HG02798 (cell line): ENCODE results near the gene FYN.

Experiments used
- ATAC-seq: cut with Tn5 transposase; IDR thresholded peaks from one replicate; pipeline ENCODE4 v1.9.1; 2021; ENCODE audit warnings: mild to moderate bottlenecking; ENCODE audit not compliant: unreplicated experiment, poor library complexity

FYN gene

GRCh38 chr6:111885373-111886027 lies 12.2 kb upstream of the FYN start:
- ATAC-seq, result no peak

GRCh38 chr6:111884068-111884467 lies 10.8 kb upstream of the FYN start:
- ATAC-seq, result no peak

DNA sequence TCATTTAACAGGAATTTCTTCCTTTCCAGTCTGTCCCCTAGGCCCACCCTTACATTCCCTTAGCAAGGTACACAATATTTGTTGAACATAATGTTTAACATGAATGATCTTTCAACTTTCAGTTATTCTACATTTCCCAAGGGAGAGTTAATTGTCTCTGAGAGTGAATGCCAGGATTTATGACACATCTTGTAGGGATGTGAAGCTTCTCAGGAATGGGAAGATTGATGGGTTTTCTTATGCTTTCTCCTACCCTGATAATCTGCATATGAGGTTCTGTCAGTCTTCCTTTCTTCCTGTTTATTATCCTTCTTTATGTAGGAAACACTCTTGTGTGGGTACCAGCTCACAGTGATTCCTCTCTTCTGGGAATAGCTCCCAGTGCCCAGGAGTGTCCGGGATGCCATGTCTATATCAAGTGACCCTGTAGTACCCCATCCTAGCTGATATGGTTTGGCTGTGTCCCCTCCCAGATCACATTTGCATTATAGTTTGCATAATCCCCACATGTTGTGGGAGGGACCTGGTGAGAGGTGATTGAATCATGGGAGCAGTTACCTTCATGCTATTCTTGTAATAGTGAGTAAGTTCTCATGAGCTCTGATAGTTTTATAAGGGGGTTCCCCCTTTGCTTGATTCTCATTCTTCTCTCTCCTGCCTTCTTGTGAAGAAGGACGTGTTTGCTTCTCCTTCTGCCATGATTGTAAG lies 7.1 kb upstream of the FYN start:
- ATAC-seq, result no peak

DNA sequence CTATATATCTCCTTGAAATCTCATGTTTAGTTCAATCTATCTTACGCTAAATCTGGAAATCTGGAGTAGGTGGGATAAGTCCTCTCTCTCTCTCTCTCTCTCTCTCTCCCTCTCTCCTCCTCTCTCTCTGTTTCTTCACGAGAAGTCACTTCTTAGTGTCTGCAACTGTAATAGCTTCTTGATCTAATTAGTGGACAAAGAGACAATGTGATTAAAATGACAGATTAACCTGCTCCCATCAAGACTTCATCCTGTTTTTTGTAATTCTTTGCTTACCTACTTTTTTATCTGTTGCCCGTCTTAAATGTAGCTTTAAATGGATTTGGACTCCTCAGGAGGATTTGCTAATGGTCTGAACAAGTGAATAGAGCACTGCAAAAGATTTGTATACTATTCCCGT lies 2.5 kb upstream of the FYN start:
- no peak for ATAC-seq

DNA sequence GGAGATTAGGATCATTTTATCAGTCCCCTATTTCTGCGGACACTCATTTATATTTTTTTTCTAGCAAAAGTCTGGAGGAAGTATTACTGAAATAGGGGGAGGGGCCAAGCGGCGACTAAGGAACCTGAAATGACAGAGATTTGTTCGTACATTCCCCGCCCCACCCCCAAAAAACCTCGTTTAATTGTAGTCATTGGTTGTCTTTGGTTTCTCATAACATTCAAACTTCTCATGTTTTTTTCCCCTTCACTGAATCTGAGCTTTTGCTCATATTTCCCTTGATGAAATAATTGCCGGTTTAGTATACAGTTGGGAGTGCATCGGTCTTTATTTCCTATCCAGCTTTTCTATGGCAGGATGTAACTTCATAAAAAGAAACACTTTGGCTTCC lies 768 bp upstream of the FYN start:
- no peak for ATAC-seq

DNA sequence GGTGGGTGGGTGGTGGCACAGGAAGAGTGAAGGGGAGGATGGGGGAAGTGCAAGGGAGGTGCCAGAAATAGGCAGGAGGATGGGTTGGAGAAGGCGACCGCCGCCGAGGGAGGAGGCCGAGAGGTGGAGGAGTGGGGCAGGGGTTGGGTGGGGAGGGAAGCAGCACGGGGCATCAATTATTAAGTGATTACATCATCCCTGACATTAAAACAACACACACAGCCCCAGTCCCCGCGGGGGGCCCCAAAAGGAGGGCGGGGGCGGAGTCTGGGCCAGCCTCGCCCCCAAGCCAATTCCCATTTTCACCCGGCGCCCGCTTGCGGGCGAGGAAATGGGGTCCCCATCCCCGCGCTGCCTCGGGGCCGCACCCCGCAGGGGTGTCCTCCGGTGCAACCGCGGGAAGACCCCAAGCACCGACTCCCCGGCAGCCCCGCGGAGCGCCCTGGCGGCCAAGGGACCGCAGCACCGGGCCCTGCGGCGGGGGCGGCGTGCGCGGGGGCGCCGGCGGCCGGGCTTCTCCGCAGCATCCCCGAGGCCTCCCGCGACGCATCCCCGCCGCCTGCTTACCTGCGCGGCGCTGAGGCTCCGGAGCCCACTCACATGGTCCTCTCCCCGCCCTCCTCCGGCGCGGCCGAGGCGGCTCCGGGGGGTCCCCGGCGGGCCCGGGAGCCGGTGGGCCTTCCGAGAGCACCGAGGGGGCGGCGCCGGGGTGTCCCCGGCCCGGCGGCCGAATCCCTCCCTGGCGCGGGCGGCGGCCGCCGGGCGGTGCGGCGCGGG lies 663 bp downstream of the FYN start:
- peak; percentile 17 for ATAC-seq

DNA sequence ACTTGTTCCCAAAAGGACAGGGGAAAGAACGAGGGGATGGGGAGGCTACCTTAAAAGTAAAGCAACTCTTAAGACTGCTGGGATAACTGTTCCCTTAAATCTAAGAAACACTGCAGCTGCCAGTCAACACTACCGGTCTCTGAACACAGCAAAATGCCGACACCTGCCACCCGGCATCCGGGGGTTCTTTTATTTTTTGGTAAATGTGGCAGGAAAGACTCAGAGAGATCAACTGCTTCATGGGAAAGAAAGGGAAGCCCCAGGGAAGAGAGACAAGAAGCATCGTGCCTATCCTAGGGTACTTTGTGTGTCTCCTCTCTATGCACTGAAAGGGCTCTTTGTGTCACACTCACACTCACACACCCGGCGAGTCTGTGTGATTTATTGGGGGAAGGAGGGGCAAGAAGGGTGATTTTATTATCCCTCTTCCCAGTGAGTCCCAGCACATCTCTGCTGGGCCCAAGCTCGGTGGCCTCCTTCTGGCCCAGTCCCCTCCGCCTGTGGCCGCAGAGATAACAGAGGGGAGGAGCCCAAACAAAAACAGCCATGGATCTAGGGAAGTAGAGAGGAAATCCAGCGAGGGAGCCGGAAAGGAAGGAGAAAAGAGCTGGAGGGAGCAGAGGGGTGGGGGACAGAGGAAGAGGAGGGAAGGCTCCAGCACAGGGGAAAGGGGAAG lies 1.4 kb downstream of the FYN start:
- no peak for ATAC-seq

DNA sequence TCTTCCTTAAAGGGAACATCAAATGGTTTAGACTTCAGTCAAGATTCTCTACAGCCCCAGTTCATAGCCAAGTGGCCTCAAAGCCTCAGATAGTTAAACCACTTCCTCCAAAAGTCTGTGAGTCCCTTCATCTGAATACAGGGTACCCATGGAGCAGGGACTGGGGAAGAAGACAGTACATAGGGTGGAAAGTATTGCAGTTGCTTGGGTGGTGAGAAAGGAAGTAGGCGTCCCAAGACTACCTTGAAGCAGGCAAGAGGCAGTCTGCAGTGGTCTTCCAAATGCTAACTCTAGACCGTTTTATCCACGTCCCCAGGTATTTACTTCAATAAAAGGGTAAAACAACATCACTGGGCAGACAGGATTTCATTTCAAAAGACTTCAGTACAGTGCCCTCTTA lies 2.0 kb downstream of the FYN start:
- ATAC-seq, result no peak

DNA sequence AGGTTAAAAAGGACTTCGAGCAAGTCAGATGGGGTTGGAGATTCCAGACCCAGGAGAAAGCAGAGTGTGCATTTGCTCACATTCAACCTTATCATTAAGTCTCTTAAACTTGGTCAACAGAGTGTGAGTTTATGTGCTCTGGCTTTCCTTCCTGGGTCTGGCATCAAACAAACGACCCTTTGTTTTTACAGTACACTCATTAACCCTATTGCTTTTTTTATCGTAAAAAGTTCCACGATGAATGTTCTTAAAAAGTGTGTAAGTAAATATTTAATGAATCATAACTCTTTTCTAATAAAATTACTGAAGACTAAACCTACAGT lies 2.5 kb downstream of the FYN start:
- ATAC-seq, result no peak

- ATAC-seq, result no peak
These were observed 3.1 kb downstream of the FYN start for GRCh38 chr6:111870051-111870741.

DNA sequence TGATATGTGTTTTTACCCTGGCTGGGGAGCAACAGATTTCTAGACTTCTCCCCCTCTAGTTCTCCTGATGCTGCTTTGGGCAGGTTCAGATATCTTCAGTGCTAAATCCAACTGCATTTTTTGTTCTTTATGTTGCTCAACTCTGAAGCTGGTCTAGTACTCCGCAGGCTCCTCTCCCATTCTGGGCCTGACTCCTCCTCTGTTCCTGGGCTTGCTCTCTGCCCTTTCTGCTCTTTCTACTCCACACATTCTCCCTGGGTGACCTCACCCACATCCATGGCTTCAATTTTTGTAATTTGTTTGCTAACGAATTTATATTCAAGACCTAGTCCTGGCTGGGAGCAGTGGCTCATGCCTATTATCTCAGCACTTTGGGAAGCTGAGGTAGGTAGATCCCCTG lies 6.4 kb downstream of the FYN start:
- no peak for ATAC-seq

DNA sequence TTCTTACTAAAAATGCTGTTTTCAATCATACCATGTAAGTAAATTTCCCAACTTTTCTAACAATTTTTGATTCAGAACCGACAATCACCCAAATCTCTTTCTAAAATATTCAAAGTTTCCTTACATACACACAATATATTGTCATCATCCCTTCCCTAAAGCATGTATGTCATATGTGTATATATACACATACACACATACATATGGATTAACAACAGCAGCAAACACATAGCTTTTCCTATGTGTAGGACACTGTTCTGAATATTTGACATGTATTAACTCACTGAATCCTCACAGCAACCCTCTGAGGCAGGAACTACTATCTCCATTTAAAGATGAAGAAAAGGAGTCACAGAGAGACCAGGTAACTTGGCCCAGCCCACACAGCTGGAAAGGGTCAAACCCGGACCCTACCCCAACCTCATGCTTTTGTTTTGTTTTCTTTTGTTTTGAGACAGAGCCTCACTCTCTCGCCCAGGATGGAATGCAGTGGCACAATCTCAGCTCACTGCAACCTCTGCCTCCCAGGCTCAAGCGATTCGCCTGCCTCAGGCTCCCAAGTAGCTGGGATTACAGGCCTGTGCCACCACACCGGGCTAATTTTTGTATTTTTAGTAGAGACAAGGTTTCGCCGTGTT lies 7.2 kb downstream of the FYN start:
- no peak for ATAC-seq

DNA sequence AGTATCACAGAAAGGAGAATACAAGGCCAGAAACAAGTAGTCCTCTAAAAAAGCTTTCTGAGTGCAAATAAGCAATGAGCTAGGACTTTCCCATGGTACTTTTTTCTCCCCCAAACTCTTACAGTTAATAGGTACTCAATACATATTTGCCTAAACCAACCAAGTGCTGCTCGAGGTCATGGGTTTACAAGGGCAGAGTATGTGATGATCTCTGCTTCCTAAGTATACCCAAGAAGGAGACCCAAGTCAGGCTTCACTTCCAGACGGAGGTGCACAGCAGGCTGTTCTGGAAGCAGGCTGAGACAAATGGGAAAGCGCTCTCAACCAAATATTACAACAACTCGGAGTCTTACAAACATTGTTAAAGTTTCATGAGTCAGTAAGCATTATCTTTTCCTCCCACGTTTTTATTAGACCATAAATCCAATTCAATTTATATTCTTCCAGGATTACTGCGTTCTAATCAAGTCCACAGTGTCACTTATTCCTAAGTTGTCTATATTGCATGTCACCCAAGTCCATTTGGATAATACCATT lies 8.1 kb downstream of the FYN start:
- ATAC-seq, result no peak

GRCh38 chr6:111864138-111865048 lies 8.9 kb downstream of the FYN start:
- ATAC-seq, result no peak

- ATAC-seq, result no peak
These were observed 10.5 kb downstream of the FYN start for GRCh38 chr6:111862741-111863140.

GRCh38 chr6:111862314-111862713 lies 10.9 kb downstream of the FYN start:
- no peak for ATAC-seq

- no peak for ATAC-seq
These were observed 11.8 kb downstream of the FYN start for GRCh38 chr6:111861431-111861885.

- no peak for ATAC-seq
These were observed 14.9 kb downstream of the FYN start for GRCh38 chr6:111858347-111858746.
